ENCODE results near the gene ROBO2. TPM values are rescaled to one million over a fixed set of nuclear protein-coding genes. Genes with fewer than 3 reads are reported as not detected.

ROBO2 gene
- total and polyA plus RNA-seq, 2 experiments from 2014 or later, result 1.5 to 7.8 TPM

DNA sequence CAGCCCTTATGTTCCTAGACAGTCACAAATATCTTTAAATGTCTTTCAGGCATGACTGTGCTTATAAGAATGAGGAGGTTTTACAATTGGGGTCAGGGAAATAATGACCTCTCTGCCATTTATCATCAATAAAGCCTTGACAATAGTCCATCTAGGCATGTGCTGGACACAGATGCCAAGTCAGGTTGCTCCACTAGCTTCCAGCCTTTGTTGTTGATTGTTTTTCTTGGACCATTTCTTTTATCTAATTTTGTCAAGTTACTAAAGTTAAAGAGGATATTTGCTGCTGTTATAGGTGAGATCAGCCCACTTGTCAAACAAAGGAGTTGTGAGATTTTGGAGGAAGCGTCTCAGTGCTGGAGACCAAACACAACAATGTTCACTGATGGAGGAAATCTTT is 628.0 kb downstream of the ROBO2 start:
- DNase-seq (ENCODE audit: low spot score) (no peak), ATAC-seq (no peak)
- Mint-ChIP-seq H3K9me3 (peaks cover 18% of the 10 kb centered on the region), H3K27ac (no peak overlapping the region), H3K36me3 (ENCODE audit: low read depth) (peaks cover 7% of the 10 kb centered on the region), H3K27me3 (ENCODE audit: insufficient read depth, low read depth, poor library complexity) (no peaks in the 10 kb centered on the region), H3K4me3 (no peak overlapping the region), H3K4me1 (no peaks in the 10 kb centered on the region; the same call in 2 of the 3 replicates)
- TF ChIP-seq, protein P1, sequence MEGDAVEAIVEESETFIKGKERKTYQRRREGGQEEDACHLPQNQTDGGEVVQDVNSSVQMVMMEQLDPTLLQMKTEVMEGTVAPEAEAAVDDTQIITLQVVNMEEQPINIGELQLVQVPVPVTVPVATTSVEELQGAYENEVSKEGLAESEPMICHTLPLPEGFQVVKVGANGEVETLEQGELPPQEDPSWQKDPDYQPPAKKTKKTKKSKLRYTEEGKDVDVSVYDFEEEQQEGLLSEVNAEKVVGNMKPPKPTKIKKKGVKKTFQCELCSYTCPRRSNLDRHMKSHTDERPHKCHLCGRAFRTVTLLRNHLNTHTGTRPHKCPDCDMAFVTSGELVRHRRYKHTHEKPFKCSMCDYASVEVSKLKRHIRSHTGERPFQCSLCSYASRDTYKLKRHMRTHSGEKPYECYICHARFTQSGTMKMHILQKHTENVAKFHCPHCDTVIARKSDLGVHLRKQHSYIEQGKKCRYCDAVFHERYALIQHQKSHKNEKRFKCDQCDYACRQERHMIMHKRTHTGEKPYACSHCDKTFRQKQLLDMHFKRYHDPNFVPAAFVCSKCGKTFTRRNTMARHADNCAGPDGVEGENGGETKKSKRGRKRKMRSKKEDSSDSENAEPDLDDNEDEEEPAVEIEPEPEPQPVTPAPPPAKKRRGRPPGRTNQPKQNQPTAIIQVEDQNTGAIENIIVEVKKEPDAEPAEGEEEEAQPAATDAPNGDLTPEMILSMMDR (conservative IDR thresholded peaks at IDR 0.05; ENCODE audit: low read depth in 2 of 2), result no peak
- TF ChIP-seq EZH2phosphoT487 (IDR thresholded peaks at IDR 0.05; ENCODE audit: unreplicated experiment) (no peak), ZNF114 (CRISPR knock-in tag; IDR thresholded peaks at IDR 0.05) (no peak), STAT1 (IDR thresholded peaks at IDR 0.05; ENCODE audit: unreplicated experiment) (no peak), CREB1 (CRISPR knock-in tag; IDR thresholded peaks at IDR 0.05; ENCODE audit: low read depth) (no peak), ZNF331 (CRISPR knock-in tag; IDR thresholded peaks at IDR 0.05; ENCODE audit: low read depth) (no peak), POLR2AphosphoS5 (IDR thresholded peaks at IDR 0.05; ENCODE audit: low read depth) (no peak), JUNB (IDR thresholded peaks at IDR 0.05; ENCODE audit: unreplicated experiment) (no peak), NANOG (IDR thresholded peaks at IDR 0.05; ENCODE audit: borderline replicate concordance) (no peak)
- TF ChIP-seq, protein P2, sequence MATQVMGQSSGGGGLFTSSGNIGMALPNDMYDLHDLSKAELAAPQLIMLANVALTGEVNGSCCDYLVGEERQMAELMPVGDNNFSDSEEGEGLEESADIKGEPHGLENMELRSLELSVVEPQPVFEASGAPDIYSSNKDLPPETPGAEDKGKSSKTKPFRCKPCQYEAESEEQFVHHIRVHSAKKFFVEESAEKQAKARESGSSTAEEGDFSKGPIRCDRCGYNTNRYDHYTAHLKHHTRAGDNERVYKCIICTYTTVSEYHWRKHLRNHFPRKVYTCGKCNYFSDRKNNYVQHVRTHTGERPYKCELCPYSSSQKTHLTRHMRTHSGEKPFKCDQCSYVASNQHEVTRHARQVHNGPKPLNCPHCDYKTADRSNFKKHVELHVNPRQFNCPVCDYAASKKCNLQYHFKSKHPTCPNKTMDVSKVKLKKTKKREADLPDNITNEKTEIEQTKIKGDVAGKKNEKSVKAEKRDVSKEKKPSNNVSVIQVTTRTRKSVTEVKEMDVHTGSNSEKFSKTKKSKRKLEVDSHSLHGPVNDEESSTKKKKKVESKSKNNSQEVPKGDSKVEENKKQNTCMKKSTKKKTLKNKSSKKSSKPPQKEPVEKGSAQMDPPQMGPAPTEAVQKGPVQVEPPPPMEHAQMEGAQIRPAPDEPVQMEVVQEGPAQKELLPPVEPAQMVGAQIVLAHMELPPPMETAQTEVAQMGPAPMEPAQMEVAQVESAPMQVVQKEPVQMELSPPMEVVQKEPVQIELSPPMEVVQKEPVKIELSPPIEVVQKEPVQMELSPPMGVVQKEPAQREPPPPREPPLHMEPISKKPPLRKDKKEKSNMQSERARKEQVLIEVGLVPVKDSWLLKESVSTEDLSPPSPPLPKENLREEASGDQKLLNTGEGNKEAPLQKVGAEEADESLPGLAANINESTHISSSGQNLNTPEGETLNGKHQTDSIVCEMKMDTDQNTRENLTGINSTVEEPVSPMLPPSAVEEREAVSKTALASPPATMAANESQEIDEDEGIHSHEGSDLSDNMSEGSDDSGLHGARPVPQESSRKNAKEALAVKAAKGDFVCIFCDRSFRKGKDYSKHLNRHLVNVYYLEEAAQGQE (IDR thresholded peaks at IDR 0.05; ENCODE audit: unreplicated experiment), result no peak
- TF ChIP-seq, protein P3, sequence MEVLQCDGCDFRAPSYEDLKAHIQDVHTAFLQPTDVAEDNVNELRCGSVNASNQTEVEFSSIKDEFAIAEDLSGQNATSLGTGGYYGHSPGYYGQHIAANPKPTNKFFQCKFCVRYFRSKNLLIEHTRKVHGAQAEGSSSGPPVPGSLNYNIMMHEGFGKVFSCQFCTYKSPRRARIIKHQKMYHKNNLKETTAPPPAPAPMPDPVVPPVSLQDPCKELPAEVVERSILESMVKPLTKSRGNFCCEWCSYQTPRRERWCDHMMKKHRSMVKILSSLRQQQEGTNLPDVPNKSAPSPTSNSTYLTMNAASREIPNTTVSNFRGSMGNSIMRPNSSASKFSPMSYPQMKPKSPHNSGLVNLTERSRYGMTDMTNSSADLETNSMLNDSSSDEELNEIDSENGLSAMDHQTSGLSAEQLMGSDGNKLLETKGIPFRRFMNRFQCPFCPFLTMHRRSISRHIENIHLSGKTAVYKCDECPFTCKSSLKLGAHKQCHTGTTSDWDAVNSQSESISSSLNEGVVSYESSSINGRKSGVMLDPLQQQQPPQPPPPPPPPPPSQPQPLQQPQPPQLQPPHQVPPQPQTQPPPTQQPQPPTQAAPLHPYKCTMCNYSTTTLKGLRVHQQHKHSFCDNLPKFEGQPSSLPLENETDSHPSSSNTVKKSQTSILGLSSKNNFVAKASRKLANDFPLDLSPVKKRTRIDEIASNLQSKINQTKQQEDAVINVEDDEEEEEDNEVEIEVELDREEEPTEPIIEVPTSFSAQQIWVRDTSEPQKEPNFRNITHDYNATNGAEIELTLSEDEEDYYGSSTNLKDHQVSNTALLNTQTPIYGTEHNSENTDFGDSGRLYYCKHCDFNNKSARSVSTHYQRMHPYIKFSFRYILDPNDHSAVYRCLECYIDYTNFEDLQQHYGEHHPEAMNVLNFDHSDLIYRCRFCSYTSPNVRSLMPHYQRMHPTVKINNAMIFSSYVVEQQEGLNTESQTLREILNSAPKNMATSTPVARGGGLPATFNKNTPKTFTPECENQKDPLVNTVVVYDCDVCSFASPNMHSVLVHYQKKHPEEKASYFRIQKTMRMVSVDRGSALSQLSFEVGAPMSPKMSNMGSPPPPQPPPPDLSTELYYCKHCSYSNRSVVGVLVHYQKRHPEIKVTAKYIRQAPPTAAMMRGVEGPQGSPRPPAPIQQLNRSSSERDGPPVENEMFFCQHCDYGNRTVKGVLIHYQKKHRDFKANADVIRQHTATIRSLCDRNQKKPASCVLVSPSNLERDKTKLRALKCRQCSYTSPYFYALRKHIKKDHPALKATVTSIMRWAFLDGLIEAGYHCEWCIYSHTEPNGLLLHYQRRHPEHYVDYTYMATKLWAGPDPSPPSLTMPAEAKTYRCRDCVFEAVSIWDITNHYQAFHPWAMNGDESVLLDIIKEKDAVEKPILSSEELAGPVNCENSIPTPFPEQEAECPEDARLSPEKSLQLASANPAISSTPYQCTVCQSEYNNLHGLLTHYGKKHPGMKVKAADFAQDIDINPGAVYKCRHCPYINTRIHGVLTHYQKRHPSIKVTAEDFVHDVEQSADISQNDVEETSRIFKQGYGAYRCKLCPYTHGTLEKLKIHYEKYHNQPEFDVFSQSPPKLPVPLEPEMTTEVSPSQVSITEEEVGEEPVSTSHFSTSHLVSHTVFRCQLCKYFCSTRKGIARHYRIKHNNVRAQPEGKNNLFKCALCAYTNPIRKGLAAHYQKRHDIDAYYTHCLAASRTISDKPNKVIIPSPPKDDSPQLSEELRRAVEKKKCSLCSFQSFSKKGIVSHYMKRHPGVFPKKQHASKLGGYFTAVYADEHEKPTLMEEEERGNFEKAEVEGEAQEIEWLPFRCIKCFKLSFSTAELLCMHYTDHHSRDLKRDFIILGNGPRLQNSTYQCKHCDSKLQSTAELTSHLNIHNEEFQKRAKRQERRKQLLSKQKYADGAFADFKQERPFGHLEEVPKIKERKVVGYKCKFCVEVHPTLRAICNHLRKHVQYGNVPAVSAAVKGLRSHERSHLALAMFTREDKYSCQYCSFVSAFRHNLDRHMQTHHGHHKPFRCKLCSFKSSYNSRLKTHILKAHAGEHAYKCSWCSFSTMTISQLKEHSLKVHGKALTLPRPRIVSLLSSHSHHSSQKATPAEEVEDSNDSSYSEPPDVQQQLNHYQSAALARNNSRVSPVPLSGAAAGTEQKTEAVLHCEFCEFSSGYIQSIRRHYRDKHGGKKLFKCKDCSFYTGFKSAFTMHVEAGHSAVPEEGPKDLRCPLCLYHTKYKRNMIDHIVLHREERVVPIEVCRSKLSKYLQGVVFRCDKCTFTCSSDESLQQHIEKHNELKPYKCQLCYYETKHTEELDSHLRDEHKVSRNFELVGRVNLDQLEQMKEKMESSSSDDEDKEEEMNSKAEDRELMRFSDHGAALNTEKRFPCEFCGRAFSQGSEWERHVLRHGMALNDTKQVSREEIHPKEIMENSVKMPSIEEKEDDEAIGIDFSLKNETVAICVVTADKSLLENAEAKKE (CRISPR knock-in tag; IDR thresholded peaks at IDR 0.05), result no peak
- no peaks in the 10 kb centered on the region for H3K79me2 ChIP-seq (replicated peaks; ENCODE audit: insufficient read depth)
- H3K4me2 ChIP-seq, result no peak overlapping the region
- no peaks in the 10 kb centered on the region for H3K4me1 ChIP-seq (ENCODE audit: insufficient read depth)
- H3K27me3 ChIP-seq (ENCODE audit: insufficient read depth), result no peaks in the 10 kb centered on the region
- H4K20me1 ChIP-seq (replicated peaks; ENCODE audit: insufficient read depth), result no peaks in the 10 kb centered on the region
- no peak overlapping the region for H3K27ac ChIP-seq (ENCODE audit: low read depth)
- 0 out of 2 replicates have a peak, but pooled peaks cover 16% of the 10 kb centered on the region for H3K9me2 ChIP-seq (ENCODE audit: insufficient read depth)
- no peaks in the 10 kb centered on the region for H3F3A ChIP-seq (replicated peaks; ENCODE audit: low read depth)
- H3K4me3 ChIP-seq, result no peak overlapping the region
- H3K36me3 ChIP-seq (ENCODE audit: insufficient read depth), result 0 out of 2 replicates have a peak, but pooled peaks cover 7% of the 10 kb centered on the region
- H2AFZ ChIP-seq, result no peak overlapping the region
